Dermis blood vessel endothelial cell (primary cell): ENCODE measurements around the gene PSMD13. TPM values are rescaled to one million over a fixed set of nuclear protein-coding genes. Genes with fewer than 3 reads are reported as not detected.
A peak's percentile ranks its signal among the peaks of the same experiment; 100 is the strongest.
"Not testable (repeated sequence)": the region's sequence is repeated elsewhere in the genome, so short reads cannot be mapped to it uniquely, and the experiment has no call there.

Experiments
- DNase-seq: peaks from one replicate; pipeline ENCODE4 v3.0.0; 2010
- total RNA-seq: library from RNA; depleted of rRNA; stranded (reverse); fragments of >200 nt; gene quantifications from 2 replicates; pipeline ENCODE4 v1.2.3, GENCODE V29; 2014

PSMD13 gene
- total RNA-seq: 160 and 183 TPM in 2 replicates

- DNase-seq: peak; percentile 89
Observed at GRCh38 chr11:236774-237767, at the start of gene PSMD13. PSMD13 (plus strand) TSS chr11:236976; CDS start chr11:237050, 74 bp downstream.

- not testable (repeated sequence) for DNase-seq
Observed at GRCh38 chr11:189200-189783, 47.5 kb upstream of the PSMD13 start.

GRCh38 chr11:189843-190311 is 46.9 kb upstream of the PSMD13 start:
- DNase-seq: not testable (repeated sequence)

GRCh38 chr11:190546-190945 is 46.2 kb upstream of the PSMD13 start:
- not testable (repeated sequence) for DNase-seq

GRCh38 chr11:191490-192478 is 45.0 kb upstream of the PSMD13 start:
- not testable (repeated sequence) for DNase-seq

GRCh38 chr11:192674-193128 is 44.1 kb upstream of the PSMD13 start, which contains the start of gene SCGB1C1:
SCGB1C1 (plus strand) TSS chr11:193078; CDS start chr11:193100, 22 bp downstream.
- not testable (repeated sequence) for DNase-seq

GRCh38 chr11:193481-193880 is 43.3 kb upstream of the PSMD13 start:
- not testable (repeated sequence) for DNase-seq

- no peak for DNase-seq
Observed at GRCh38 chr11:196786-197731, 39.7 kb upstream of the PSMD13 start.

- DNase-seq: no peak
Observed at GRCh38 chr11:197741-198235, 39.0 kb upstream of the PSMD13 start.

- DNase-seq: no peak
Observed at GRCh38 chr11:198236-198806, 38.5 kb upstream of the PSMD13 start.

GRCh38 chr11:199004-199581 is 37.7 kb upstream of the PSMD13 start:
- no peak for DNase-seq

- DNase-seq: no peak
Observed at GRCh38 chr11:199782-200181, 37.0 kb upstream of the PSMD13 start.

GRCh38 chr11:200224-201003 is 36.4 kb upstream of the PSMD13 start:
- DNase-seq: no peak

GRCh38 chr11:201966-202365 is 34.8 kb upstream of the PSMD13 start:
- DNase-seq: no peak

GRCh38 chr11:202490-202889 is 34.3 kb upstream of the PSMD13 start:
- DNase-seq: no peak

GRCh38 chr11:203056-203944 is 33.5 kb upstream of the PSMD13 start:
- no peak for DNase-seq

- DNase-seq: no peak
Observed at GRCh38 chr11:203945-204586, 32.7 kb upstream of the PSMD13 start.
